PC-3 (cell line): ENCODE data around the gene ZBTB7C.

Experiments used
- EZH2 ChIP-seq: fragments of 300-600 bp; sonication (generic); IDR thresholded peaks from one replicate; pipeline ENCODE4 v1.6.1; 2017; ENCODE audit warnings: antibody characterized with exemption, mild to moderate bottlenecking, low read length; ENCODE audit not compliant: unreplicated experiment
- TF ChIP-seq, protein P1 (sequence below): fragments of 300-600 bp; sonication (generic); conservative IDR thresholded peaks from 2 replicates; pipeline ENCODE4 v1.5.1; 2017; ENCODE audit warnings: antibody characterized with exemption, low read depth, mild to moderate bottlenecking, low read length

DNA sequence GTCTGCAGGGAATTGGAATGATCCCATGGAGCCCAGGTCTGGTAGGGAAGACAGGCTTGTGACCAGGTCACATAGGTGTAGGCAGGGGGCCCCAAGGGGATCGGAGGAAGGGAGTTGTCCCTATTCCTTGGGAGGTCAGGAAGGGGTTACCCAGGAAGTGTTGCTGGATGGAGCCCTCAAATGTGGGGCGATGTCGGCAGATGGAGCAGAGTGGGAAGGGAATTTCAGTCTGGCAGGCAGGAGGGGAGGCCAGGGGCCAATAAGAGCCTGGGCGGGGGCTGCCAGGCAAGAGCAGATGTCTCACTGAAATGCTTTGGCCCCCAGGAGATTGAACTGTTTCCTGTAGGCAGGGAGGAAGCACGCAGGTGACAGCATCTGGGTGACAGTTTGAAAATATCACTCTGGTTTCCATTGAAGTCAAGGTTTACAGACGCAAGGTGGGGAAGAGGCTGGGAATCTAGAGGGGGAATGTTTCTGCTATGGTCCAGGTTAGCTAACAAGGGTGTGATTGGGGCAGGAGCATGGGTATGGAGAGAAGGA lies 397.2 kb downstream of the ZBTB7C start:
- TF ChIP-seq, protein P1, sequence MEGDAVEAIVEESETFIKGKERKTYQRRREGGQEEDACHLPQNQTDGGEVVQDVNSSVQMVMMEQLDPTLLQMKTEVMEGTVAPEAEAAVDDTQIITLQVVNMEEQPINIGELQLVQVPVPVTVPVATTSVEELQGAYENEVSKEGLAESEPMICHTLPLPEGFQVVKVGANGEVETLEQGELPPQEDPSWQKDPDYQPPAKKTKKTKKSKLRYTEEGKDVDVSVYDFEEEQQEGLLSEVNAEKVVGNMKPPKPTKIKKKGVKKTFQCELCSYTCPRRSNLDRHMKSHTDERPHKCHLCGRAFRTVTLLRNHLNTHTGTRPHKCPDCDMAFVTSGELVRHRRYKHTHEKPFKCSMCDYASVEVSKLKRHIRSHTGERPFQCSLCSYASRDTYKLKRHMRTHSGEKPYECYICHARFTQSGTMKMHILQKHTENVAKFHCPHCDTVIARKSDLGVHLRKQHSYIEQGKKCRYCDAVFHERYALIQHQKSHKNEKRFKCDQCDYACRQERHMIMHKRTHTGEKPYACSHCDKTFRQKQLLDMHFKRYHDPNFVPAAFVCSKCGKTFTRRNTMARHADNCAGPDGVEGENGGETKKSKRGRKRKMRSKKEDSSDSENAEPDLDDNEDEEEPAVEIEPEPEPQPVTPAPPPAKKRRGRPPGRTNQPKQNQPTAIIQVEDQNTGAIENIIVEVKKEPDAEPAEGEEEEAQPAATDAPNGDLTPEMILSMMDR: no peak
- TF ChIP-seq EZH2: no peak
